NCI-H146 (cell line): ENCODE results near the gene SLC38A3.

Experiments used
- DNase-seq: peaks from one replicate; lab custom pipeline; 2025; lab: John Stamatoyannopoulos, UW

Gene SLC38A3

DNA sequence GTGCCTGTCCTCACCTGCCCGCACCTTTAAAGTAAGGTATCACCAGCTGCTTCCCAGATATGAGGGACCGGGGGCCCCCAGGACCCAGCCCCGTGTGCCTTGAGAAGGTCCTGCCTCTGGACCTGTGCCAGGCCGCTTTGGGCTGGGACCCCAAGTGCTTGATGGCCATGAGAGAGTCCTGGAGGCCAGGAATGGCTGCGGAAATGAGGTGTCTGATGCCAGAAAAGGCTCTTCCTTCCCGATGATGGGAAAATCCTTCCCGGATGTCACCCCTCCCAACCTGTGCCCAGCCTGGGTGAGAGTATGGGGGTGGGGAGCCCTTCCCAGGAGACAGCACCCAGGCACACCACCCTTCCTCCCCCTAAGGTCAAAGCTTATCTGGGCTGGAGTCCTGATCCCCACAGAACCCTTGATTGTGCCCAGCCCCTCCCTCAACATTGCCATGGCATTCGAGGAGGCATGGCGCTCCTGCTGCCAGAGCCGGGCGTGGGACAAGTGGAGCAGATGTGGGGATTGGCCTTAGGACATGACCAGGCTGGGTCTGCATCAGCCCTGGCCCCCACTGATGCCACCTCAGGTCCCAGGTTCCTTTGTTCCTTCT is 35.7 kb upstream of the SLC38A3 start:
- DNase-seq, result no peak

- no peak for DNase-seq
Measured at GRCh38 chr3:50169858-50170257, 35.2 kb upstream of the SLC38A3 start.

DNA sequence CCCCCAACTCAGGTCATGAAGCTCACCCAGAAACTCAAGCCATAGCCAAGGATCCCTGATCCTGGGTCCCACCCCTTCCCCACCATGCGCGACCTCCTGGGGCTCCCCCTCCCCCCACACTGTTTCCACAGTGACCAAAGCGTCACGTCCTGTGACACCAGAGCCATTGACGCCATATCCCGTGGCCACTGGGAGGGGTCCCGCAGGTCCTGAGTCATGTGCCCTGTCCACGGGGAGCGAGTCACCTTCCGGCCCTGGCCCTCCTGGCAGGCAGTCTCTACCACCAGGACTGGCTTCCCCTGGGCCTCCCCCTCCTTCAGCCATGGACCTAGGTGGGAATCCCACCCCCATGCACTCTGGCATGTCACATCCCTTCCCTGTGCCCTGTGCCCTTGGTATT is 34.4 kb upstream of the SLC38A3 start:
- no peak for DNase-seq

DNA sequence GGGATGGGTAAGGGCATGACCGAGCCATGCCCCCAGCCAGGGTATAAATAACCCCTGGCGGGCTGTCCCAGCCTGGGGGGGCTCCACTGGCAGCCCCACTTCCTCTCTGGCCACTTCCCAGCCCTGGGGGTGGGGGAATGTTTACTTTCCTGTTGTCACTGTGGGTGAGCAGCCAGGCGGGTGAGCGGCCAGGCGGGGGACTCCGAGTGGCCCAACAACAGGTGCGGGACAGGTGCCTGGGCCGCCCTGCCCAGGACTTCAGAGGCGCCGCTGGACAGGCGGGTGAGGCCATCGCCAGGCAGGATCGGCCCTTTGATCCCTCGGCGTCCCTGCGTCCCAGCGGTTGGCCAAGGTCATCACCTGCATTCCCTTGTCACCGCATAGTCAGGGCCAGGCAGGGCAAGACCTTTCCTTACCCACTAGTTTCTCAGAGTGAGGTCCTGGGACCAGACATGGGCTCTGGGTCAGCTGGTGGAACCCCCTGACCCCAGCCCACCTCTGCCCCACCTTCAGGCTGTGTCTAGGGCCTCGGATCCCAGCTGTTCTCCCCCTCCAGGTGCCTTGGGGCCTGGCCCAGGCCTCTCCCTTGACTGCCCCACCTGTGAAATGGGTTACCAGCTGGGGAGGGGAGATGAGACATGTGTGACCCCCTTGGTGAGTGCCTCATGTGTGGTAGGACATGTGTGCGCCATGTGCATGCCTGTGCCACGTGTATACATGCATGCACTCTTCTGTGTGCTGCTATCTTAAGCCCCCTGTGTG is 33.4 kb upstream of the SLC38A3 start:
- no peak for DNase-seq

DNA sequence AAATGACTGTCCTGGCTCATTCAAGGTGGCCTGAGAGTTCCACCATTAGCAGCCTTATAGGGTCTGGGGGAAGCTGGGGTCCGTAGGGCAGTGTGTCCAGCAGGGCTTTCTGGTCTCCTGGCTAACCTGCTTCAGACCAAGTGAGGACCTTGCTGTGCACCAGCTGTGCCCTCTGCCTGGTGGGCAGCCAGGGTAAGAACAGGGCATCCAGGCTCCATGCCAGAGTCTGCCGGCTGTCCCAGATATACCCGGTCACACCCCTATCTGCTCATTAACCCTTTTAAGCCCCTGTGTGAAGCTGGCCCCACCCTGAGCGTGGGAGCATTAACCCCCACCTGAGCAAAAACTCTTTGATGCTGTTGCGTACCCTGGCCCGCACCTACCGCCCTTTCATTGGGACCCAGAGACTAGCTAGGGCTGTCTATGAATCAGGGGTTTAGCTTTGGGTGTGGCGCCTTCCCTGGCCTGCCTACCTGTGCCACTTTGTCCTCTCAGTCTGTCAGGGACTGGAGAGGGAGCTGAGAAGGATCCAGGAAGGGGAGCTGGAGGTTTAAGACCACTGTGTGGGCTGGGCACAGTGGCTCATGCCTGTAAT is 32.3 kb upstream of the SLC38A3 start:
- no peak for DNase-seq

- no peak for DNase-seq
Measured at GRCh38 chr3:50173685-50174516, 31.2 kb upstream of the SLC38A3 start.

DNA sequence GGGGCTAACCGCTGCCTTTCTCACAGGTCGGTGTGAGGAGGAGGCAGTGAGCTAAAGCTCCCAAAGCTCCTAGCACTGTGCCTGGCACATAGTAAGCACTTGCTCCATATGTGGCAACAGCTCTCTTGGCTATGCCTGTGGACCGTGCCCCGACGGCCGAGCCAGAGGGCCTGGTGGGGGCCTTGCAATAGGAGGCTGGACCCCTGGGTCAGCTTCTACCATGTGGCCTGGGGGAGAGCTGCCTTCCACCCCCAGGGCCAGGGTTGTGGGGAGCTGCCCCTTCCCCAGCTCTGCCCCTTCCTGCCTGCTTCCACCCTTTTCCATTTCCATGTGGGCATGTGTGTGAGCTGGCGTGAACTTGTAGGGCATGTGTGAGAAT is 30.6 kb upstream of the SLC38A3 start:
- DNase-seq, result no peak

DNA sequence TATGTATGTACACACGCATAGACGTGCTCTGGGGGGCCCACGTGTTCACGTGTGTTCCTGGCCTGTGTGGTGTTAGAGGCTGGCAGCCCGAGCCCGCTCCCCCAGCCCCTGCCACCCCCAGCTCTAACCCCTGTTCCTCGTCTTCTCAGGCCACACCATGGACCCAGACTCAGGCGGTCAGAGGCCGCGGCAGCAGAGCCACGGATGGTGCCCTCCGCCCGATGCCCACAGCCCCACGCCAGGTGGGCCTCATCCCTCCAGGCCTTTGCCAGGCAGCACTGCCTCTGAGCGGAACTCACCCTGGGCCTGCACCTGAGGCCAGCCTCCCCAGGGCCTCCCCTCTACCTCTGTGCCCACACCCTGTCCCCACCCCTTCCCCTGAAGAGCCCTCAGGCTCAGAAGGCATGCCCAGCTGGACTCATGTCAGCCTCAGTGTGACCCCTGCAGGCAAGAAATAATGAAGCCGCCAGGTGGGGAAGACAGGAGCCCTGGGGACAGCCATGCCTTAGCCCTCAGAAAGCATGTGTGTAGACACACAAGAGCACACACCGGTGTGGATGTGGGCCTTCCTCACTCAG is 30.0 kb upstream of the SLC38A3 start:
- DNase-seq, result no peak

GRCh38 chr3:50177346-50177745 is 27.7 kb upstream of the SLC38A3 start:
- DNase-seq, result no peak

DNA sequence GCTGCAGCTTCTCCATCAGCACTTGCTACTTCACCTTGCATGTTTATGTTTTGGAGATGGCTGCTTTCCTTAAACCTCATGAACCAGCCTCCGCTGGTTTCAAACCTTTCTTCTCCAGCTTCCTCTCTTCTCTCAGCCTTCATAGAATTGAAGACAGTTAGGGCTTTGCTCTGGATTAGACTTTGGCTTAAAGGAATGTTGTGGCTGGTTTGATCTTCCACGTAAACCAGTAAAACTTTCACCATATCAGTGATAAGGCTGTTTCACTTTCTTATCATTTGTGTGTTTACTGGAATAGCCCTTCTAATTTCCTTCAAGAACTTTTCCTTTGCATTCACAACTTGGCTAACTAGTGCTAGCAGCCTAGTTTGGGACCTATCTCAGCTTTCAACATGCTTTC is 25.4 kb upstream of the SLC38A3 start:
- no peak for DNase-seq

DNA sequence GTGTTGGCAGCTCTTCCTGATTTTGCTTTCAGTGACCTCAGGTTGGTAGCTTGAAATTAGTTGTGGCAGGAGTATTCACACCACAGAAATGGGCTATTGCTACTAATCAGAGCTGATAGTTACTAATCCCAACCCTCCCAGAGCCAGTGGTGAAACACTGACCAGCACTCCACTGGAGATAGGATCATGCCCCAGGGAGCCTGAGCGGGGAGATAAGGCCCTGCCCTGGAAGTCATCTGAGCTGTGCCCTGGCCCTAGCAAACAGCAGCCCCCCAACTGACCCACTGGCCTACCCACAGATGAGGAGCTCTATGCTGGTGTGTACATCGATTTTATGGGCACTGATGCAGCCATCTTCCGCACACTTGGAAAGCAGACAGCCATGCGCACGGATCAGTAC is 23.1 kb upstream of the SLC38A3 start:
- DNase-seq, result no peak

GRCh38 chr3:50182533-50183099 is 22.5 kb upstream of the SLC38A3 start:
- DNase-seq, result no peak

- no peak for DNase-seq
Measured at GRCh38 chr3:50183755-50184154, 21.3 kb upstream of the SLC38A3 start.

DNA sequence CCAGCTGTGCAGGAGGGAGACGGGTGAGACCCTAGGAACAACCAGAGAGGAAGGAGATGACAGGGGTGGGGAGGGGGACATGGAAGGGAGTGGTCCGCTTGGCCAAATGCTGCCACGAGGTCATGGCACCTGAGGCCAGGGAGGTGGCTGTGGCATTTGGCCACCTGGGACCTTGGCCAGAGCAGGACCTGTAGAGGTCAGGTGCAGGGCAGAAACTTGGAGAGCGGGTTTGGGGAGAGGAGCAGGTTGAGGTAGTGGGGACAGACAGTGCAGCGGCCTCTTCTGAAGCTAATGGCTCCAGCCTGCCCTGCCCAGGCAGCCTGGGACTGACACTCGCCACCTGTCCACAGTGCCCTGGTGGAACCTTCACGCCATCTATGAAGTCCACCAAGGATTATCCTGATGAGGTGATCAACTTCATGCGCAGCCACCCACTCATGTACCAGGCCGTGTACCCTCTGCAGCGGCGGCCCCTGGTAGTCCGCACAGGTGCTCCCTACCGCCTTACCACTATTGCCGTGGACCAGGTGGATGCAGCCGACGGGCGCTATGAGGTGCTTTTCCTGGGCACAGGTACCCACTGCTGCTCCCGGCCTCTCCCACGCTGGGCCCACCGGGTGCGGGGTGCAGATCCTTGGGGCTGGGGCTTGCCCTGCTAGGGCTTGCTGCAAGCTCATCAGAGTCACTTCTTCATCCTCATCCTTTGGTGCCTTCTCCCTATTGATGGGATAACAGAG is 20.7 kb upstream of the SLC38A3 start:
- DNase-seq, result no peak

- no peak for DNase-seq
Measured at GRCh38 chr3:50185230-50185629, 19.8 kb upstream of the SLC38A3 start.

DNA sequence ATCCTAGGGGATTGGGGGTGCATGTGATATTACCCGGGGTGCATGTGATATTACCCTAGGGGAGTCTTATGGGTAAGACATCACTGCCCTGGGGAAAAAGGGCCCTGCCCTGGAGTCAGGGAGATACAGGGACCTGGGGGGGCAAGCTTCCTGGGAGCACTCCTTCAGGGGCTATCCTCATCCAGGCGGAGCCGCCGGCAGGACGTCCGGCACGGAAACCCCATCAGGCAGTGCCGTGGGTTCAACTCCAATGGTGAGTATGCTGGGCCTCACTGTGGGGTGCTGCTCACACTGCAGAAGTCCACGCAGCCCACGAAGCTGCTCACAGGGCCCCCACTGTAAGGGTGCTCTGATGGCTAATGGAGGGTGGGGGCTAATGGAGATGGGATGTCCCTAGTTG is 19.0 kb upstream of the SLC38A3 start:
- DNase-seq, result no peak

DNA sequence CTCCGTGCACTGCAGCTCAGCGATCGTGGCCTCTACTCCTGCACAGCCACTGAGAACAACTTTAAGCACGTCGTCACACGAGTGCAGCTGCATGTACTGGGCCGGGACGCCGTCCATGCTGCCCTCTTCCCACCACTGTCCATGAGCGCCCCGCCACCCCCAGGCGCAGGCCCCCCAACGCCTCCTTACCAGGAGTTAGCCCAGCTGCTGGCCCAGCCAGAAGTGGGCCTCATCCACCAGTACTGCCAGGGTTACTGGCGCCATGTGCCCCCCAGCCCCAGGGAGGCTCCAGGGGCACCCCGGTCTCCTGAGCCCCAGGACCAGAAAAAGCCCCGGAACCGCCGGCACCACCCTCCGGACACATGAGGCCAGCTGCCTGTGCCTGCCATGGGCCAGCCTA is 17.3 kb upstream of the SLC38A3 start:
- DNase-seq, result no peak

DNA sequence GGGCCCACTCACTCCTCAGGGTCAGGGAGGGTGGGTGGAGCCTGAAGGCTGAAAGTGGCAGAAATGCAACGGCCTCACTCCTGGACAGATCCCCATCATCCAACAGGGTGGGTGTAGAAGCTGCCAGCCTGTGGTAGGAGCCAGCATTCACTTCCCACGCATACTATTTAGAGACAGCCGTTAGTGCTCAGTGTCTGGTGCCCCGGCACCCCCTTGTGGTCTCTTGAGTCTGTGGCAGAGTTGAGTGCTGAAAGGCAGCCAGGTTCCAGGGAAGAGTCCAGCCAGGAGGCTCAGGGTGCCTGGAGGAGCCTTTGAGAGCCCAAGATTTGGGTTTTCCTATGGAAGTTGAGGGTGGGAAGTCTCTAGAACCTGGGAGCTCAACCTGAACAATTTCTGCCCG is 15.8 kb upstream of the SLC38A3 start:
- DNase-seq, result peak; percentile 64

DNA sequence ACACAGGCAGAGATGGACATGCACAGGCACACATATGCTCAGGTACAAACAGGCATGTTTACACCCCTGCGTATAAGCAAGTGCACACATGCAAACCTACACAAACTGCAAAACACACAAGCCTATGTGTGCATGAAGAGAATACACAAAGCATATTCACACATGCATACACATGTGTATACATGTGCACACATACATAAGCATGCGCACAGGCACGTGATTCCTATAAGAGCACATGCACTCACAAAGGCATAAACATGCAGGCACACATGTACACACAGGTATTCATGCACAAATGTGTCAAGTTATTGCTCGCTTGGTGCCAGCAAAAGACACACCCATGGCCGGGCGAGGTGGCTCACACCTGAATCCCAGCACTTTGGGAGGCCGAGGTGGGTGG is 15.1 kb upstream of the SLC38A3 start:
- DNase-seq, result no peak

DNA sequence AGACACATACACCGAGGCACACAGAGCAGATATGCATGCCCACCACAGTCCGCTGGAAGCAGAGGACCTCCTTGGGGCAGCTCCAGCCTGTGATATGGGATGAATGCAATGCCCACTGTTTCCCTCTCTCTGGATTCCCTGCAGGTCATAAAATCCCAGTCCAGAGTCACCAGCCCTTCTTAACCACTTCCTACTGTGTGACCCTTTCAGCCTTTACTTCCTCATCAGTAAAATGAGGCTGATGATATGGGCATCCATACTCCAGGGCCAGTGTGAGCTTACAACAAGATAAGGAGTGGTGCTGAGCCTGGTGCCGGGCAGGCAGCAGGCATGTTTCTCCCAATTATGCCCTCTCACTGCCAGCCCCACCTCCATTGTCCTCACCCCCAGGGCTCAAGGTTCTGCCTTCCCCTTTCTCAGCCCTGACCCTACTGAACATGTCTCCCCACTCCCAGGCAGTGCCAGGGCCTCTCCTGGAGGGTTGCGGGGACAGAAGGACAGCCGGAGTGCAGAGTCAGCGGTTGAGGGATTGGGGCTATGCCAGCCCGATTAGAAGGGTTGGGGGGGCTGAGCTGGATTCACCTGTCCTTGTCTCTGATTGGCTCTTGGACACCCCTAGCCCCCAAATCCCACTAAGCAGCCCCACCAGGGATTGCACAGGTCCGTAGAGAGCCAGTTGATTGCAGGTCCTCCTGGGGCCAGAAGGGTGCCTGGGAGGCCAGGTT is 14.0 kb upstream of the SLC38A3 start, which contains the start of gene GNAT1:
TSS of gene GNAT1 (plus strand) at position 675 of the 725 bp plus-strand sequence. CDS start 116 bp downstream, outside the sequence.
- DNase-seq, result no peak
